Suppressor macrophage treated with lipopolysaccharide for 1 hour (primary cell): ENCODE data around the gene POPDC3.
"Not testable (repeated sequence)": the region's sequence is repeated elsewhere in the genome, so short reads cannot be mapped to it uniquely, and the experiment has no call there.

ENCODE experiments used
- DNase-seq, 3 donors: peaks; one replicate each; pipeline ENCODE4 v3.0.0-alpha.2; 2020 to 2022

The POPDC3 gene

GRCh38 chr6:105179244-105180065 is at the start of gene POPDC3:
TSS of gene POPDC3 (minus strand) at chr6:105180014. CDS start at chr6:105161909, 18,105 bp downstream.
- DNase-seq, result peak; percentile 20 to 63 (median 46)

- no peak for DNase-seq
Measured at GRCh38 chr6:105227295-105227767, 47.5 kb upstream of the POPDC3 start.

- DNase-seq, result no peak
Measured at GRCh38 chr6:105226598-105227294, 46.9 kb upstream of the POPDC3 start.

GRCh38 chr6:105223242-105223641 is 43.4 kb upstream of the POPDC3 start:
- no peak for DNase-seq

GRCh38 chr6:105221219-105221618 is 41.4 kb upstream of the POPDC3 start:
- not testable (repeated sequence) for DNase-seq

GRCh38 chr6:105220186-105220585 is 40.4 kb upstream of the POPDC3 start:
- no peak for DNase-seq

- DNase-seq, result not testable (repeated sequence)
Measured at GRCh38 chr6:105219218-105219617, 39.4 kb upstream of the POPDC3 start.

GRCh38 chr6:105215506-105215905 is 35.7 kb upstream of the POPDC3 start:
- no peak for DNase-seq

GRCh38 chr6:105214668-105215067 is 34.9 kb upstream of the POPDC3 start:
- no peak for DNase-seq

GRCh38 chr6:105213272-105213671 is 33.5 kb upstream of the POPDC3 start:
- no peak for DNase-seq

GRCh38 chr6:105212587-105212986 is 32.8 kb upstream of the POPDC3 start:
- no peak for DNase-seq

- no peak for DNase-seq
Measured at GRCh38 chr6:105211831-105212230, 32.0 kb upstream of the POPDC3 start.

- no peak for DNase-seq
Measured at GRCh38 chr6:105210932-105211531, 31.2 kb upstream of the POPDC3 start.

- peak; percentile 2 to 35 (median 25) for DNase-seq
Measured at GRCh38 chr6:105209950-105210706, 30.3 kb upstream of the POPDC3 start.

- DNase-seq, result no peak
Measured at GRCh38 chr6:105207524-105208269, 27.9 kb upstream of the POPDC3 start.

GRCh38 chr6:105204768-105205167 is 25.0 kb upstream of the POPDC3 start:
- no peak for DNase-seq

GRCh38 chr6:105204331-105204730 is 24.5 kb upstream of the POPDC3 start:
- DNase-seq, result no peak

- no peak for DNase-seq
Measured at GRCh38 chr6:105202486-105202885, 22.7 kb upstream of the POPDC3 start.

GRCh38 chr6:105200133-105200730 is 20.4 kb upstream of the POPDC3 start:
- DNase-seq, result no peak

- DNase-seq, result no peak
Measured at GRCh38 chr6:105199711-105200110, 19.9 kb upstream of the POPDC3 start.

- no peak for DNase-seq
Measured at GRCh38 chr6:105196076-105196475, 16.3 kb upstream of the POPDC3 start.

GRCh38 chr6:105194591-105194990 is 14.8 kb upstream of the POPDC3 start:
- DNase-seq, result no peak
